Measurements from ENCODE around the gene CASP6.

CASP6 gene

GRCh38 chr4:109702950-109703663 is at the start of gene CASP6:
TSS of gene CASP6 (minus strand) at chr4:109703445. CDS start at chr4:109703395, 50 bp downstream.
- TF ChIP-seq CTCF (IDR thresholded peaks at IDR 0.05; ENCODE audit: borderline replicate concordance, control extremely low read depth, extremely low read depth, insufficient read depth, missing control alignments) = peak; percentile 68
- in situ Hi-C loops (cut with MboI; ENCODE audit: low sequenced_read_pairs, unreplicated experiment) = no loop called here
- peak; percentile 87 for DNase-seq (ENCODE audit: low spot score)

- DNase-seq (ENCODE audit: low spot score) = no peak
- TF ChIP-seq CTCF (IDR thresholded peaks at IDR 0.05; ENCODE audit: borderline replicate concordance, control extremely low read depth, extremely low read depth, insufficient read depth, missing control alignments) = no peak
- in situ Hi-C loops (cut with MboI; ENCODE audit: low sequenced_read_pairs, unreplicated experiment) = no loop called here
Observed at GRCh38 chr4:109752525-109752924, 49.3 kb upstream of the CASP6 start.

GRCh38 chr4:109751852-109752251 is 48.6 kb upstream of the CASP6 start:
- no peak for DNase-seq (ENCODE audit: low spot score)
- no peak for TF ChIP-seq CTCF (IDR thresholded peaks at IDR 0.05; ENCODE audit: borderline replicate concordance, control extremely low read depth, extremely low read depth, insufficient read depth, missing control alignments)
- in situ Hi-C loops (cut with MboI; ENCODE audit: low sequenced_read_pairs, unreplicated experiment) = no loop called here

- in situ Hi-C loops (cut with MboI; ENCODE audit: low sequenced_read_pairs, unreplicated experiment) = no loop called here
Observed at GRCh38 chr4:109750652-109751244, 47.5 kb upstream of the CASP6 start.

GRCh38 chr4:109749388-109750082 is 46.3 kb upstream of the CASP6 start:
- no peak for DNase-seq (ENCODE audit: low spot score)
- TF ChIP-seq CTCF (IDR thresholded peaks at IDR 0.05; ENCODE audit: borderline replicate concordance, control extremely low read depth, extremely low read depth, insufficient read depth, missing control alignments) = no peak
- in situ Hi-C loops (cut with MboI; ENCODE audit: low sequenced_read_pairs, unreplicated experiment) = no loop called here

More at GRCh38 chr4:109750652-109751244, 47.5 kb upstream of the CASP6 start:
- no peak for TF ChIP-seq CTCF (IDR thresholded peaks at IDR 0.05; ENCODE audit: borderline replicate concordance, control extremely low read depth, extremely low read depth, insufficient read depth, missing control alignments)
- no peak for DNase-seq (ENCODE audit: low spot score)

GRCh38 chr4:109748114-109748513 is 44.9 kb upstream of the CASP6 start:
- TF ChIP-seq CTCF (IDR thresholded peaks at IDR 0.05; ENCODE audit: borderline replicate concordance, control extremely low read depth, extremely low read depth, insufficient read depth, missing control alignments) = no peak
- in situ Hi-C loops (cut with MboI; ENCODE audit: low sequenced_read_pairs, unreplicated experiment) = no loop called here
- DNase-seq (ENCODE audit: low spot score) = no peak

Measured in GM13976 (cell line).